Measurements from ENCODE around the gene PTPRT. TPM values are rescaled to one million over a fixed set of nuclear protein-coding genes. Genes with fewer than 3 reads are reported as not detected.

The PTPRT gene
- total RNA-seq, 2 experiments from 2014 or later, result not detected

DNA sequence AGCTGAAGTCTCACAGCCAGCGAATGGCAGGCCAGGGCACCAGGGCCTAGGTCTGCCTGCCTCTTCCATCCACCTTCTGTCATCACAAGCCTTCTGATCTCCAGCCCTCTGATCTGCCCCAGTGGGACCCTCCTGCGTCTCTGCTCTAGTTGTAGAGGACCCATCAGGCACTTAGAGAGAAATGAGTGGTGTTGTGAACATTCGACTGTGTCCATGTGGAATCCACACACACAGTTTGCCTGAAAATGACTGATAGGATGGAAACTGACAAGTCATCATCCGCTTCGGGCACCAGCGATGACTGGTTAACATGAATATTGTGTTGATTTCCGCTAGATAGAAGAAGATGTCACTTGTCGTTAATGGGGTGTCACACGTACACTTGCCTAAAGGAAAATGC is 221.0 kb downstream of the PTPRT start:
- Mint-ChIP-seq H3K4me1 (ENCODE audit: low read depth) (no peaks in the 10 kb centered on the region), H3K27ac (no peak overlapping the region), H3K4me3 (no peak overlapping the region), H3K36me3 (ENCODE audit: low read depth) (no peaks in the 10 kb centered on the region), H3K27me3 (no peaks in the 10 kb centered on the region), H3K9me3 (peaks cover 3% of the 10 kb centered on the region)
- intact Hi-C loops (cut with micrococcal nuclease), result no loop called here
- ChIA-PET POLR2A (no interaction called here), CTCF (no interaction called here)
- ATAC-seq (no peak), DNase-seq (no peak)
- TF ChIP-seq, protein P1, sequence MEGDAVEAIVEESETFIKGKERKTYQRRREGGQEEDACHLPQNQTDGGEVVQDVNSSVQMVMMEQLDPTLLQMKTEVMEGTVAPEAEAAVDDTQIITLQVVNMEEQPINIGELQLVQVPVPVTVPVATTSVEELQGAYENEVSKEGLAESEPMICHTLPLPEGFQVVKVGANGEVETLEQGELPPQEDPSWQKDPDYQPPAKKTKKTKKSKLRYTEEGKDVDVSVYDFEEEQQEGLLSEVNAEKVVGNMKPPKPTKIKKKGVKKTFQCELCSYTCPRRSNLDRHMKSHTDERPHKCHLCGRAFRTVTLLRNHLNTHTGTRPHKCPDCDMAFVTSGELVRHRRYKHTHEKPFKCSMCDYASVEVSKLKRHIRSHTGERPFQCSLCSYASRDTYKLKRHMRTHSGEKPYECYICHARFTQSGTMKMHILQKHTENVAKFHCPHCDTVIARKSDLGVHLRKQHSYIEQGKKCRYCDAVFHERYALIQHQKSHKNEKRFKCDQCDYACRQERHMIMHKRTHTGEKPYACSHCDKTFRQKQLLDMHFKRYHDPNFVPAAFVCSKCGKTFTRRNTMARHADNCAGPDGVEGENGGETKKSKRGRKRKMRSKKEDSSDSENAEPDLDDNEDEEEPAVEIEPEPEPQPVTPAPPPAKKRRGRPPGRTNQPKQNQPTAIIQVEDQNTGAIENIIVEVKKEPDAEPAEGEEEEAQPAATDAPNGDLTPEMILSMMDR (IDR thresholded peaks at IDR 0.05), result no peak

DNA sequence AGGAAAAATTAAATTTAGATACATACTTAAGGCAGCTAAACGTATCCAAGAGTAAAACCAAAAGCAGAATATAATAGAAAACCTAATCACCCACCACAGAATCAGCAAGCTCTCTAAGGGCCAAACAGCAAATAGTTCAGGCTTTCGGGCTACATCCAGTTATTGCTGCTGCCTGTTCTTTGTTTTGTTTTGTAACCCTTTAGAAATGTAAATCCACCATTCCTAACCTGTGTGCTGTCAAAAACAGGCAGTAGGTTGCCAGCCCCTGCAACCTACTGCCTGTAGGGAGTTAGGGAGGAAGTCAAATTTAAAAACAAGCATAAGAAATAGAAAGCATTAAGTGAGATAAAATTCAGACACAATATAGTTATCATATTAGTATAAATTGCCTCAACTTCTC is 225.9 kb downstream of the PTPRT start:
- ATAC-seq (no peak), DNase-seq (no peak)
- Mint-ChIP-seq H3K9me3 (no peaks in the 10 kb centered on the region), H3K27me3 (no peaks in the 10 kb centered on the region), H3K36me3 (ENCODE audit: low read depth) (no peaks in the 10 kb centered on the region), H3K4me1 (ENCODE audit: low read depth) (no peaks in the 10 kb centered on the region), H3K27ac (no peak overlapping the region), H3K4me3 (no peak overlapping the region)
- CTCF ChIA-PET, result no interaction called here
- intact Hi-C loops (cut with micrococcal nuclease), result no loop called here
- POLR2A ChIA-PET, result no interaction called here
- TF ChIP-seq, protein P1 (IDR thresholded peaks at IDR 0.05), result no peak

DNA sequence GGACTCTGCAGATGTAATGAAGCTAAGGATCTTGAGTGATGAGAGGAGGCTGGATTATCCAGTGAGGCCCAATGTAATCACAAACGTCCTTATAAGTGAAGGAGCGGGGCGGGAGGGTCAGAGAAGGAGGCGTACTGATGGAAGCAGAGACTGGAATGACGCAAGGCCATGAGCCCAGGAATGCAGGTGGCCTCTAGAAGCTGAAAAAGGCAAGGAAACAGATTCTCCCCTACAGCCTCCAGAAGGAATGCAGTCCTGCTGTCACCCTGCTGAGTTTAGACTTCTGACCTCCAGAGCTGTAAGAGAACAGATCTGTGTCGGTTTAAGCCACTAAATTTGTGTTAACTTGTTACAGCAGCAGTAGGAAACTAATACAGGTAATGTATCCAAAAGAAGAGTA is 227.9 kb downstream of the PTPRT start:
- CTCF ChIA-PET, result no interaction called here
- intact Hi-C loops (cut with micrococcal nuclease), result no loop called here
- H3K27me3 Mint-ChIP-seq, result peaks cover 2% of the 10 kb centered on the region
- no peak for DNase-seq
- no peak for ATAC-seq
- H3K4me1 Mint-ChIP-seq (ENCODE audit: low read depth), result no peaks in the 10 kb centered on the region
- H3K36me3 Mint-ChIP-seq (ENCODE audit: low read depth), result no peaks in the 10 kb centered on the region
- H3K27ac Mint-ChIP-seq, result no peak overlapping the region
- POLR2A ChIA-PET, result no interaction called here
- no peaks in the 10 kb centered on the region for H3K9me3 Mint-ChIP-seq
- TF ChIP-seq, protein P1 (IDR thresholded peaks at IDR 0.05), result no peak
- H3K4me3 Mint-ChIP-seq, result no peak overlapping the region

DNA sequence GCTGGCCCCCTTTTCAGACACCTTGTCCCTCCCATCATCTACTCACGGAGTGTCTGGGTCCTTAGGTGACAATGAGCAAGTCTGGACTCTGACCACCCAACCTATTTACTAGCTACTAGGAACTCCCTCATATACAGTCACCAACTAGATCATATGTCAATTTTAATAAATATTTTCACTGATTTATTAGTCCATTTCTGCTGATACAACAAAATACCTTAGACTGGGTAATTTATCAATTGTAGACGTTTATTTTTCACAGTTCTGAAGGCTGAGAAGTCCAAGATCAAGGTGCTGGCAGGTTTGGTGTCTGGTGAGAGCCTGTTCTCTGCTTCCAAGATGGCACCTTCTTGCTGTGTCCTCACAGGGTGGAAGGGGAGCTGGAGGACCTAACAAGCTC is 229.7 kb downstream of the PTPRT start:
- Mint-ChIP-seq H3K4me1 (ENCODE audit: low read depth) (no peaks in the 10 kb centered on the region), H3K27me3 (peaks cover 2% of the 10 kb centered on the region), H3K4me3 (no peak overlapping the region), H3K27ac (no peak overlapping the region), H3K9me3 (no peaks in the 10 kb centered on the region), H3K36me3 (ENCODE audit: low read depth) (no peaks in the 10 kb centered on the region)
- ChIA-PET CTCF (no interaction called here), POLR2A (no interaction called here)
- ATAC-seq (no peak), DNase-seq (no peak)
- intact Hi-C loops (cut with micrococcal nuclease), result no loop called here
- TF ChIP-seq, protein P1 (IDR thresholded peaks at IDR 0.05), result no peak

DNA sequence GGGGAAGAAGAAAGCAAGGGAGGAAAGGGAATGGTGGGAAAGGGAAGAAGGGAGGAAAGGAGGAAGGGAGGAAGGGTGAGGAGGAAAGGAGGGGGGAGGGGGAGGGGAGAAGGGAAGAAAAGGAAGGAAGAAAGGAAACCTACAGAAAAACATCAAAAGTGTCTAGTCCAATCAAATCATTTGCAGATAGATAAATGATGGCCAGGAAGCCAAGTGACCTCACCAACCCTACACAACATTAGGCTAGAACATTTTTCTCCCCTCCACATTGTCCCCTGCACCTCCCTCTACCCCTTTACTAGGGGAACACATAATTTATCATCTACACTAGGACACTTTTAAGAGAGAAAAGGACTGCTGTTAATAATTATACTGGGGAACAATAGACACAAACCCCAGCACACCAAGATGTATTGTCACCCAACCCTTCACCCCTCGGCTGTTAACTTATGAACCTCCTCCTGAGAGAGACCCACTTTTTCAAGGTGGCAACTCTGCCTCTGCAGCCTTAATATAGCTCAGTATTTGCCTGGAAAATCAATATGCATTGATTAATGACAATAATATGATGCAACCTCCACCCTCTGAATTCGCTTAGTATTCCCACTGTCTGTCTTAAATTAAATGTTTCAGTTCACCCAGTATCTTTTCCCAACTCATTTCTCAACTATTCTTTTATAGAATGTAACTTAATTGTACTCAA is 231.2 kb downstream of the PTPRT start:
- ATAC-seq (no peak), DNase-seq (no peak)
- no peak overlapping the region for H3K27ac Mint-ChIP-seq
- POLR2A ChIA-PET, result no interaction called here
- H3K4me3 Mint-ChIP-seq, result no peak overlapping the region
- H3K27me3 Mint-ChIP-seq, result peaks cover 2% of the 10 kb centered on the region
- CTCF ChIA-PET, result no interaction called here
- H3K9me3 Mint-ChIP-seq, result no peaks in the 10 kb centered on the region
- intact Hi-C loops (cut with micrococcal nuclease), result no loop called here
- H3K4me1 Mint-ChIP-seq (ENCODE audit: low read depth), result no peaks in the 10 kb centered on the region
- TF ChIP-seq, protein P1 (IDR thresholded peaks at IDR 0.05), result no peak
- no peaks in the 10 kb centered on the region for H3K36me3 Mint-ChIP-seq (ENCODE audit: low read depth)

All from activated CD8-positive, alpha-beta T cell treated with anti-CD3 and anti-CD28 coated beads for 36 hours (primary cell).